ENCODE results near the gene CYP11A1. TPM values are rescaled to one million over a fixed set of nuclear protein-coding genes. Genes with fewer than 3 reads are reported as not detected.

CYP11A1 gene
- total RNA-seq, 3 donors from 2014 or later, result 0.33 to 0.41 (median 0.40) TPM

DNA sequence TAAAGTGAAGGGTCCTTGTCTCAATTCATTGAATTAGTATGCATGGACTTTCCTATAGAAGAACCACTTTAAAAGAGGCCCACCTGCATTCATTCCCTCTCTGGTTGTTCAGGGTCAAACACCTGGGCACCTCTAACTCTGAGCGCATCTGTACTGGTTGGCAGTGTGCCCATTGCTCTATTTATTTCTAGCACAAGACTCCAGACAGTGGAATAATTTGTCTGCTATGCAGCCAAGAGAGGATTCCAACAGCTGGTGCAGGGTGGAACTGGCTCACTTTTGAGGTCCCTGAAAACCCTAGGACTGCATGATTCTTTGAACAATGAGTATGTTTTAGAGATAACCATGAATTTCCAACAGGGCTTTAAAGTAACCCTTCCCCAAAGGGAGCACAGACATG is 73.4 kb downstream of the CYP11A1 start:
- Mint-ChIP-seq H3K36me3 (ENCODE audit: insufficient read depth) (no peaks in the 10 kb centered on the region), H3K9me3 (no peaks in the 10 kb centered on the region), H3K4me3 (no peak overlapping the region), H3K4me1 (ENCODE audit: low read depth) (peaks cover 5% of the 10 kb centered on the region), H3K27me3 (ENCODE audit: low read depth) (peaks cover 33% of the 10 kb centered on the region)
- ATAC-seq (no peak), DNase-seq (no peak)

DNA sequence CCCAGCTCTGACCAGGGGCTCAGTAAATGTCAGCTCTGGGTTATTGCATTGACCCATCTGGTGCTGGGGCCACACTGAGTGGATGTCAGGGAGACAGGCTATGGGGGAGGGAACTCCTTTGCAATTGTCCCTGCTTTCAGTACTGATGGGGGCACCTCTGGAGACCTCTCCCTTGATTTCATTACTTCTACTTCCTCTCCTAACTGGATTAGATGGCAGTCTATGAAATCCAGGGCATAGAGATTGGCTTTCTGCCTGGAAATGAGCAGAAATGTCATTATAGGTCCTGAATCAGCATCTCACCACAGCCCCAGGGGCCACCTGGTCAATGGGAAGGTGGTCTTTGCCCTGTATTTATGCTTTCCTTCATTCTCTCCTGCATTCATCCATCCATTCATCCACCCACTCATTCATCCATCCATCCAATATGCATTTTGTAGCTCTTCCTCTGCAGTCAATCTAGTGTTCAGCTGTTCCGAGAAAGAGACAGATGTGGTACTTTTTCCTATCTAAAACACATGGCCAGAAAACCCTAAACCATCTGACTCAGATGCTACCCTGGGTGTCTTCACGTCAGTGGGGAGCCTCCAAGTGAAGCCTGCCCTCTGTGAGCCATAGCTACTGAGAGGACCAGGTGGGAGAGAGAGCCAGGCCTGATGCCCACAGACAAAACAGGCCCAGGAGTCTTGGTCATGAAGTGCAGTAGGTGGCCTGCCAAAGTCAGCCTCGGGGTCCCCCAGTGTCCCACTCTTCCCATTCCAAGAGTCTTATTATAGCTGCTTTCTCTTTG is 74.2 kb downstream of the CYP11A1 start:
- no peak for ATAC-seq
- DNase-seq, result no peak
- Mint-ChIP-seq H3K27me3 (ENCODE audit: low read depth) (peaks cover 33% of the 10 kb centered on the region), H3K9me3 (no peaks in the 10 kb centered on the region), H3K4me1 (ENCODE audit: low read depth) (peaks cover 5% of the 10 kb centered on the region), H3K4me3 (no peak overlapping the region), H3K36me3 (ENCODE audit: insufficient read depth) (no peaks in the 10 kb centered on the region)

DNA sequence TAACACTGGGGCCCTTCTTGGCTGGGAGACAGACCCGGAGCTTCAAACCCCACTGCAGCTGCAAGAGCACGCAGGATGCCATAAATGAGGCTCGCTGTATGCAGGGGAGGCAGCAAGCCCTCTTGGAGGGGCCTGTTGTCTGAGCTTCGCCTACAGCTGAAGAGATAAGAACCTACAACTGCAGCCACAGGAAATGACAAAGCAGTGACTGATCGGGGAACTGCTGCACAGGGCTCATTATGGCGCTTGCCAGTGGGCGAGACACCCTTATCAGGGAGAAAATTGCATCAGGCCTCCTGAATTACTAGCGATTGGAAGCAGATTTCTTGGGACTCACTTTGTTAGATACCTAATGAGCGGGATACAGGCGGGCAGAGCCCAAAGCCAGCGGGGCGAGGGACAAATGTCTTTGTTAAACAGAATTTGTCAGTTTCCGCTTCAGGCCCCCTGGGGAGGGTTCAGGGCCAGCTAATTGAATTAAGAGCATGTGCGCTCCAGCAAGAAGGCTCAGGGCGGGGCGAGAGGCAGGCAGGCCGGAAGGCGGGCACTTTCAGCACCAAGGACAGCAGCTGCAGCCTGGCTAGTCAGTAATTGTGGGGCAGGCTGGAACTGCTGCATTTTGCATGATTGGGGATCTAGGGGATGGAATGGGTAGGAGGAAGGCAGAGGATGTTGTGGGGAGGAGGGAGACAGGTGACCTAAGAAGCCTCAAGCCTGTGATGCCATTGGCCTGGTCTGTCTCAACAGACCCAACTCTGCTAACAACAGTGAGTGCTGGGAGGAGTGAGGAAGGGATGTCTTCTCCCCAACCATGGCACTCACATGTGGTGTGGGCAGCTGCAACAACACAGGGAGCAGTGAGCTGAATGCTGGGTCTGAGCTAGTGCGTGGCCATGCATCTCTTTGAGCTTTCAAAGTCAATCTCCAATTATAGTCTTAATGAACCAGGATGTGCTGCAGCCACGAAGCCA is 76.1 kb downstream of the CYP11A1 start:
- Mint-ChIP-seq H3K9me3 (no peaks in the 10 kb centered on the region), H3K27me3 (ENCODE audit: low read depth) (peaks cover 40% of the 10 kb centered on the region), H3K36me3 (ENCODE audit: insufficient read depth) (no peaks in the 10 kb centered on the region), H3K4me3 (peak overlapping the region; percentile 9), H3K4me1 (ENCODE audit: low read depth) (peaks cover 5% of the 10 kb centered on the region)
- DNase-seq (peak; percentile 40), ATAC-seq (peak; percentile 78 to 79)

DNA sequence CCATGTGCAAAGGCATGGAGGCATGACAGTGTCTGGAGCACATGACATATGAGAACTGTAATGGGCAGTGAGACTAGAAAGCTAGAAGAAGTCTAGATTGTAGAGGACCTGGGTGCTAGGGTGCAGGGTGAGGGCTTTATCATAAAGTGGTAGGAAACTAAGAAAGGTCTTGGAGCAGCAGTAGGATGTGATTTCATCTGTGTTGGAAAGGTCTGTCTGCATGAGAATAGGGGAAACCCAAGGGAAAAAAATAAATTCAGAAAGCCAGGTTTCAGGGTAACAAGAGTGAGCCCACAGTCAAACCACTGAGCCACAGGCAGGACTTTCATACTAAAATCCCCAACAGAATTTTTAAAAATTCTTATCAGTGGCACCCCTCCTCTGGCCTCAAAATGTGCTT is 76.8 kb downstream of the CYP11A1 start:
- H3K27me3 Mint-ChIP-seq (ENCODE audit: low read depth), result peaks cover 36% of the 10 kb centered on the region

DNA sequence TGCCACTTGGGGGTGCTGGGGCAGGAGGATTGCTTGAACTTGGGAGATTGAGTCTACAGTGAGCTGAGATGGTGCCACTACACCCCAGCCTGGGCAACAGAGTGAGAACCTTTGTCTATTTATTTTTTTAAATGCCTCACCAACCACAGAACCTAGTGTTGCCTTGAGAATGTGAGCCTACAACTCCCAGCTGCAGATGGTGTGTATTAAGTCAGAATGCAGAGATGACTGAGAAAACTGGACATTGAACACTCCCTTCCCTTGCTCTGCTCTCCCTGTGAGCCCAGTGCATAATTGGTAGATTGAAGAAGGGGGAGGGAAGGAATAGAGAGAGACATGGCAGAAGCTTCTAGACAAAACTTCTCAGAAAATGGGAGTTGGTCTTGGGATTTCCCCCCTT is 77.8 kb downstream of the CYP11A1 start:
- Mint-ChIP-seq H3K27me3 (ENCODE audit: low read depth) (peaks cover 39% of the 10 kb centered on the region), H3K4me1 (ENCODE audit: low read depth) (peaks cover 5% of the 10 kb centered on the region), H3K4me3 (no peak overlapping the region), H3K9me3 (no peaks in the 10 kb centered on the region), H3K36me3 (ENCODE audit: insufficient read depth) (no peaks in the 10 kb centered on the region)
- ATAC-seq, result no peak
- no peak for DNase-seq

More for the DNA sequence above, 76.8 kb downstream of the CYP11A1 start:
- Mint-ChIP-seq H3K4me3 (no peak overlapping the region), H3K36me3 (ENCODE audit: insufficient read depth) (no peaks in the 10 kb centered on the region), H3K4me1 (ENCODE audit: low read depth) (peaks cover 5% of the 10 kb centered on the region), H3K9me3 (no peaks in the 10 kb centered on the region)
- DNase-seq (no peak), ATAC-seq (peak in 1 of 2 donors; percentile 9)

Other genes starting within 250 kb of the CYP11A1 start
- not detected for gene ISLR2, start 237.1 kb downstream of the CYP11A1 start, total RNA-seq
- under 1 TPM in 1 of 3 donors, not detected in 2; 0.26 TPM for gene ISLR, start 193.9 kb downstream of the CYP11A1 start, total RNA-seq
- not detected for gene STRA6, start 164.9 kb downstream of the CYP11A1 start, total RNA-seq
- gene CCDC33, start 131.3 kb downstream of the CYP11A1 start, total RNA-seq, result not detected
- 100 to 1,000 TPM; 187 to 215 (median 195) TPM for gene SEMA7A, start 66.3 kb upstream of the CYP11A1 start, total RNA-seq
- 10 to 100 TPM; 53.4 to 60.1 (median 59.2) TPM for gene UBL7, start 93.5 kb upstream of the CYP11A1 start, total RNA-seq
- gene ARID3B, start 173.6 kb upstream of the CYP11A1 start, total RNA-seq, result 10 to 100 TPM; 15.4 to 23.0 (median 21.8) TPM
- gene CLK3, start 248.2 kb upstream of the CYP11A1 start, total RNA-seq, result 10 to 100 TPM; 74.0 to 78.2 (median 74.8) TPM